Astrocyte (in vitro differentiated cells and primary cell): Measurements from ENCODE around the gene CAMK2D.

ENCODE experiments used
- EZH2 ChIP-seq: IDR thresholded peaks from 2 replicates; pipeline ENCODE4 v1.6.1; 2012; ENCODE audit warnings: mild to moderate bottlenecking, low read length, inconsistent platforms; ENCODE audit not compliant: insufficient read depth
- TF ChIP-seq, protein P1 (sequence below): IDR thresholded peaks from 2 replicates; pipeline ENCODE4 v1.5.1; 2011; ENCODE audit warnings: low read depth, mild to moderate bottlenecking, inconsistent platforms, low read length, moderate library complexity; ENCODE audit not compliant: insufficient read depth

DNA sequence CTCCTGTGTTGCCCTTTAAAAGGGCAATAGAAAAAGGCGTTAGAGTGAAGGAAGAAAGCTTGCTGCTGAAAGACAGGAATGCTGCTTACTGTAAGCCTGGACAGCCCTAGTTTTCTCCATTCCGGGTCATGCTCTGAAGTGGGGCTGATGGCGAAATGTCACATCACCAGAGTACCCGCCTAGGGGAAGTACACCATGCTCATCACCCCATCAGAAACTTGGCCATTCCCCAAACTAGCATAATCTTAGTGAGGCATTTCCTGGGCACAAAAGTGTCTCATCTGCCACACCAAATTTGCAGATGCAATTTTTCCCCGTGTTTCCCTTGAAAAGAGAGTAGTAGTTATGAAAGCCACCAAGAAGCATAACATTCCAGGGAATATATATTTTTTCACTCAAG is 47.8 kb upstream of the CAMK2D start:
- TF ChIP-seq, protein P1, sequence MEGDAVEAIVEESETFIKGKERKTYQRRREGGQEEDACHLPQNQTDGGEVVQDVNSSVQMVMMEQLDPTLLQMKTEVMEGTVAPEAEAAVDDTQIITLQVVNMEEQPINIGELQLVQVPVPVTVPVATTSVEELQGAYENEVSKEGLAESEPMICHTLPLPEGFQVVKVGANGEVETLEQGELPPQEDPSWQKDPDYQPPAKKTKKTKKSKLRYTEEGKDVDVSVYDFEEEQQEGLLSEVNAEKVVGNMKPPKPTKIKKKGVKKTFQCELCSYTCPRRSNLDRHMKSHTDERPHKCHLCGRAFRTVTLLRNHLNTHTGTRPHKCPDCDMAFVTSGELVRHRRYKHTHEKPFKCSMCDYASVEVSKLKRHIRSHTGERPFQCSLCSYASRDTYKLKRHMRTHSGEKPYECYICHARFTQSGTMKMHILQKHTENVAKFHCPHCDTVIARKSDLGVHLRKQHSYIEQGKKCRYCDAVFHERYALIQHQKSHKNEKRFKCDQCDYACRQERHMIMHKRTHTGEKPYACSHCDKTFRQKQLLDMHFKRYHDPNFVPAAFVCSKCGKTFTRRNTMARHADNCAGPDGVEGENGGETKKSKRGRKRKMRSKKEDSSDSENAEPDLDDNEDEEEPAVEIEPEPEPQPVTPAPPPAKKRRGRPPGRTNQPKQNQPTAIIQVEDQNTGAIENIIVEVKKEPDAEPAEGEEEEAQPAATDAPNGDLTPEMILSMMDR, result no peak
- TF ChIP-seq EZH2, result no peak
